Loucy (cell line): Measurements from ENCODE around the gene LSM6.

Experiments used
- EZH2phosphoT487 ChIP-seq: fragments of 200-600 bp; IDR thresholded peaks from 2 replicates; pipeline ENCODE4 v1.6.1; 2018; ENCODE audit warnings: antibody characterized with exemption, mild to moderate bottlenecking, moderate library complexity, borderline replicate concordance
- TF ChIP-seq, protein P1 (sequence below): fragments of 200-600 bp; sonication (generic); conservative IDR thresholded peaks from 2 replicates; pipeline ENCODE4 v1.5.1; 2014; ENCODE audit warnings: mild to moderate bottlenecking, antibody characterized with exemption, low read length

DNA sequence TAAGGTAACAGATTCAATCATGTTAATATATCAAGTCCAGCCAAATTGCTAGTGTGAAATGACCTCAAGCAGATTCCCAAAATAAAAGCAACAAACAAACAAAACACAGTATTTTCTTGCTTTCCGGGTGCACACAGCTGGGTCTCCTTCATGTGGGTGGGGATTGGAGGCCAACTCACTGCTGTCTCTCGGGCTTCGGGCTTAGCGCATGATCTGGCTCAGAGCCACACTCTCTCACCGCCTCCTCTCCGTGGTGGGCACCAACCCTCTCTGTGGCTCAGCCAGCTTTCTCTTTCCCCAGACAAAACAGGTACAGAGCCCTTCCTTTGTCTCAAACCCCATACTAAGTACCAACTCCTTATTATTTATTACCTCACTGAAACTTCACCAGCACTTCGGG, 35.9 kb downstream of the LSM6 start:
- TF ChIP-seq, protein P1, sequence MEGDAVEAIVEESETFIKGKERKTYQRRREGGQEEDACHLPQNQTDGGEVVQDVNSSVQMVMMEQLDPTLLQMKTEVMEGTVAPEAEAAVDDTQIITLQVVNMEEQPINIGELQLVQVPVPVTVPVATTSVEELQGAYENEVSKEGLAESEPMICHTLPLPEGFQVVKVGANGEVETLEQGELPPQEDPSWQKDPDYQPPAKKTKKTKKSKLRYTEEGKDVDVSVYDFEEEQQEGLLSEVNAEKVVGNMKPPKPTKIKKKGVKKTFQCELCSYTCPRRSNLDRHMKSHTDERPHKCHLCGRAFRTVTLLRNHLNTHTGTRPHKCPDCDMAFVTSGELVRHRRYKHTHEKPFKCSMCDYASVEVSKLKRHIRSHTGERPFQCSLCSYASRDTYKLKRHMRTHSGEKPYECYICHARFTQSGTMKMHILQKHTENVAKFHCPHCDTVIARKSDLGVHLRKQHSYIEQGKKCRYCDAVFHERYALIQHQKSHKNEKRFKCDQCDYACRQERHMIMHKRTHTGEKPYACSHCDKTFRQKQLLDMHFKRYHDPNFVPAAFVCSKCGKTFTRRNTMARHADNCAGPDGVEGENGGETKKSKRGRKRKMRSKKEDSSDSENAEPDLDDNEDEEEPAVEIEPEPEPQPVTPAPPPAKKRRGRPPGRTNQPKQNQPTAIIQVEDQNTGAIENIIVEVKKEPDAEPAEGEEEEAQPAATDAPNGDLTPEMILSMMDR: no peak
- no peak for TF ChIP-seq EZH2phosphoT487
